Peyer's patch (tissue), 4 donors: ENCODE measurements around the gene HADH. TPM values are rescaled to one million over a fixed set of nuclear protein-coding genes. Genes with fewer than 3 reads are reported as not detected.

ENCODE experiments used
- DNase-seq, 3 donors: peaks; one replicate each; pipeline ENCODE4 v3.0.0-alpha.2; 2017 to 2019
- H3K27ac ChIP-seq, 4 donors: fragments of 200-600 bp; sonication (generic); one replicate each; pipeline ENCODE4 v1.5.1; 2016 to 2019
- H3K27me3 ChIP-seq, 2 donors: fragments of 200-600 bp; sonication (generic); one replicate each; pipeline ENCODE4 v1.5.1; 2019
- H3K36me3 ChIP-seq, 3 donors: fragments of 200-600 bp; sonication (generic); one replicate each; pipeline ENCODE4 v1.5.1; 2016 to 2019
- H3K4me1 ChIP-seq, 4 donors: fragments of 200-600 bp; sonication (generic); one replicate each; pipeline ENCODE4 v1.5.1; 2016 to 2019
- H3K4me3 ChIP-seq, 4 donors: fragments of 200-600 bp; sonication (generic); 1 replicate in 3 of 4; 2 replicates in 1 of 4; pipeline ENCODE4 v1.5.1; 2016 to 2019; ENCODE audit warnings: mild to moderate bottlenecking in 1 of 4
- H3K9me3 ChIP-seq, 4 donors: fragments of 200-600 bp; sonication (generic); one replicate each; pipeline ENCODE4 v1.5.1; 2016 to 2019; ENCODE audit warnings: mild to moderate bottlenecking in 1 of 4
- CTCF ChIP-seq, 6 experiments: fragments of 450-650 bp in 4 of 6; fragments of 200-600 bp in 2 of 6; sonication (generic) in 1 of 6; IDR thresholded peaks; one replicate each; pipeline ENCODE4 v1.5.1; 2017 to 2019; ENCODE audit warnings: antibody characterized with exemption in 6 of 6, mild to moderate bottlenecking in 3 of 6, moderate library complexity in 1 of 6
- POLR2A ChIP-seq, 2 donors: fragments of 450-650 bp; IDR thresholded peaks; one replicate each; pipeline ENCODE4 v1.5.1; 2017; ENCODE audit warnings: antibody characterized with exemption in 2 of 2, mild to moderate bottlenecking in 2 of 2, moderate library complexity in 2 of 2
- total RNA-seq, 4 donors: library from RNA; depleted of rRNA; stranded (reverse); fragments of >200 nt; gene quantifications; one replicate each; pipeline ENCODE4 v1.1.0, GENCODE V29; 2016

Gene HADH
- total RNA-seq, 4 donors from 2014 or later: 110 to 173 (median 131) TPM

- H3K4me1 ChIP-seq: no peaks in the 10 kb centered on the region
- no peaks in the 10 kb centered on the region for H3K27me3 ChIP-seq
- H3K36me3 ChIP-seq: no peaks in the 10 kb centered on the region
- TF ChIP-seq POLR2A (IDR thresholded peaks at IDR 0.05) (no peak), CTCF (IDR thresholded peaks at IDR 0.05) (no peak)
- H3K9me3 ChIP-seq: no peaks in the 10 kb centered on the region
- H3K27ac ChIP-seq: no peak overlapping the region
- no peak overlapping the region for H3K4me3 ChIP-seq
- DNase-seq: no peak
Observed at GRCh38 chr4:107977966-107978705, 11.6 kb upstream of the HADH start.

DNA sequence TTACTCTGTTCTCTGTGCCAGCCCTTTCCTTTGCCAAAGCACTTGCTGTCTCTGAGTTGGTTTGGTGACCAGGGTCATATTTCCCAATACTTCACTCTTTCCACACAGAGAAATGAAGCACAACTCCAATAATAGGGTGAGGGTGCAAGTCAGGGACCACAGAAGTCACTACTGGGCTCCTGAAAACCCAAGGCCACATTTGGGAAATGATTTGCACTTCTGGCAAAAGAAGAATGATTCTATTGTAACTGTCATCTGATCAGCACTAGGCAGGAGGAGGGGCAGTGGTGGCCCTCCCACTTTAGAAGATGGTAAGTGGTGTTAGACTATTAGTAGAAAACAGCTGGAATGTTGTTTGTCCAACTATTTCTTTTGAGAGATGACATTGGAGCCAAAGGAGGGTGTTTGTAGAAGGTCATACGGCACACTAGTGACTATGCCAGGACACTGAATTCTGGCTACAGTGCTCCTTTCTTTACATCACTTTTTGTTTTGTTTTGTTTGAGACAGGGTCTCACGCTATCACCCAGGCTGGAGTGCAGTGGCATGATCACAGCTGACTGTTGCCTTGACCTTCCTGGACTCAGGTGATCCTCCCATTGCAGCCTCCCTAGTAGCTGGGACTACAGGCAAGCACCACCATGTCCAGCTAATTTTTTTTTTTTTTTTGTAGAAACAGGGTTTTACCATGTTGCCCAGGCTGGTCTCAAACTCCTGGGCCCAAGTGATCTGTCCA, 10.8 kb upstream of the HADH start:
- TF ChIP-seq CTCF (IDR thresholded peaks at IDR 0.05) (no peak), POLR2A (IDR thresholded peaks at IDR 0.05) (no peak)
- Histone ChIP-seq H3K9me3 (no peaks in the 10 kb centered on the region), H3K4me3 (no peak overlapping the region), H3K36me3 (no peaks in the 10 kb centered on the region), H3K27ac (no peak overlapping the region), H3K4me1 (no peaks in the 10 kb centered on the region), H3K27me3 (no peaks in the 10 kb centered on the region)
- no peak for DNase-seq

DNA sequence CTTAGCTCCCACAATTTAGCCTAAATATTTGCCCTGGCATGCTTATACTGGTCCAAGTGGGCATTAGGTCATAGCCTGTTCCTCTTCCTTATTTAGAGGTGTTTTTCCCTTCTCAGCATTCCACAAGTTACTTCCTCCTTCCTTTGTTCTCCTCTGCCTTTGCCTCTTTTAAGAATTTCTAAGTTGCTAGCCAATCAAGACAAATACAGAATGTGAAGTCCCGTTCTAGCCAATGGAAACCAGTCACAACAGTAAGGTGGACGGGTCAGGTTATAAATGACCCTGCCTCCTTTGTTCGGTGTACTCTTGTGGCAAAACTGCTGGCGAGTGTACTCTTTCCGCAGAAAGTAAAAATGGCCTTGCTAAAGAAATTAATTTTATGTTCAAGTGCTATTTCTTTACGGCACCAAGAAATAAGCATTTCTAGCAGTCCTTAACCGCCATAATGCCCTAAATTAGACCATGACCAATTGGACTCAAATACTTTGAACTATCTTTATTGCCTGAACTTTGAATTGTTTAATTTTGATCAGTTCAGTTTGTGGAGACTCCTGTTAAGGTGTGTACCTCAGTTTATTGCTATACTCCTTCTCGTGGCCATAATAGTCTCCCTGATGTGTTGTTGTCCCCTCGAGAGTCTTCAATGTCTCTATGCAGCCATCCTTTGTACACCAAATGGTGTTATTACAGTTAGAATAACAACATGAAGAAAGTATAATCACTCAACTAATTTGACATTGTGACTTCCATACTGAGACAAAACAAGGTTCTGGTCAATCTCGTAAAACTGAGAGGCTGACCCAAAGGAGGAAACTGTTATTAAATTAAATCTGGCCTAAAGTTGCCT, 1.6 kb upstream of the HADH start:
- no peak for DNase-seq
- peak overlapping the region in 2 of 4 donors; percentile 72 to 90 for H3K4me3 ChIP-seq
- H3K27ac ChIP-seq: peak overlapping the region in 3 of 4 donors; percentile 84 to 90 (median 88)
- peaks cover 0 to 41% (median 3%) of the 10 kb centered on the region in 4 donors for H3K4me1 ChIP-seq
- TF ChIP-seq POLR2A (IDR thresholded peaks at IDR 0.05): no peak
- no peak for TF ChIP-seq CTCF (IDR thresholded peaks at IDR 0.05)
- no peaks in the 10 kb centered on the region for H3K36me3 ChIP-seq
- H3K27me3 ChIP-seq: no peaks in the 10 kb centered on the region
- no peaks in the 10 kb centered on the region for H3K9me3 ChIP-seq

- Histone ChIP-seq H3K36me3 (no peaks in the 10 kb centered on the region), H3K27me3 (no peaks in the 10 kb centered on the region), H3K27ac (peak overlapping the region in 3 of 4 donors; percentile 84 to 90 (median 88)), H3K4me1 (peaks cover 0 to 43% (median 5%) of the 10 kb centered on the region in 4 donors), H3K9me3 (no peaks in the 10 kb centered on the region), H3K4me3 (peak overlapping the region in 2 of 4 donors; percentile 72 to 90)
- no peak for TF ChIP-seq POLR2A (IDR thresholded peaks at IDR 0.05)
- TF ChIP-seq CTCF (IDR thresholded peaks at IDR 0.05): no peak
- no peak for DNase-seq
Observed at GRCh38 chr4:107988763-107989035, 990 bp upstream of the HADH start.

GRCh38 chr4:107989162-107989536, 540 bp upstream of the HADH start:
- no peak for DNase-seq
- H3K36me3 ChIP-seq: no peaks in the 10 kb centered on the region
- no peak for TF ChIP-seq POLR2A (IDR thresholded peaks at IDR 0.05)
- no peak for TF ChIP-seq CTCF (IDR thresholded peaks at IDR 0.05)
- no peaks in the 10 kb centered on the region for H3K27me3 ChIP-seq
- peaks cover 0 to 47% (median 7%) of the 10 kb centered on the region in 4 donors for H3K4me1 ChIP-seq
- H3K27ac ChIP-seq: peak overlapping the region; percentile 79 to 90 (median 86)
- H3K4me3 ChIP-seq: peak overlapping the region; percentile 72 to 92 (median 82)
- H3K9me3 ChIP-seq: no peaks in the 10 kb centered on the region
